GM12872 (cell line): ENCODE results near the gene ZDBF2.

Experiments
- CTCF ChIP-seq: IDR thresholded peaks from 3 replicates; pipeline ENCODE4 v1.5.1; 2011; ENCODE audit warnings: low read depth, mild to moderate bottlenecking, low read length, moderate library complexity; ENCODE audit not compliant: insufficient read depth

The ZDBF2 gene

GRCh38 chr2:206282746-206283145 lies 8.3 kb downstream of the ZDBF2 start:
- TF ChIP-seq CTCF = no peak

GRCh38 chr2:206287197-206287596 lies 12.7 kb downstream of the ZDBF2 start:
- no peak for TF ChIP-seq CTCF

- no peak for TF ChIP-seq CTCF
Observed at GRCh38 chr2:206289391-206289790, 14.9 kb downstream of the ZDBF2 start.

- no peak for TF ChIP-seq CTCF
Observed at GRCh38 chr2:206296128-206296527, 21.7 kb downstream of the ZDBF2 start.

GRCh38 chr2:206305523-206306245 lies 31.2 kb downstream of the ZDBF2 start:
- TF ChIP-seq CTCF = no peak

- no peak for TF ChIP-seq CTCF
Observed at GRCh38 chr2:206311026-206311425, 36.6 kb downstream of the ZDBF2 start.

- TF ChIP-seq CTCF = no peak
Observed at GRCh38 chr2:206316141-206316540, 41.7 kb downstream of the ZDBF2 start.
